Thyroid gland (tissue), 4 donors: ENCODE results near the gene CCL17. TPM values are rescaled to one million over a fixed set of nuclear protein-coding genes. Genes with fewer than 3 reads are reported as not detected.
"Not testable (repeated sequence)": the region's sequence is repeated elsewhere in the genome, so short reads cannot be mapped to it uniquely, and the experiment has no call there.

Experiments
- DNase-seq, 2 donors: peaks; one replicate each; pipeline ENCODE4 v3.0.0-alpha.2; 2019
- H3K27ac ChIP-seq, 3 donors: fragments of 200-600 bp; sonication (generic); 1 replicate in 2 of 3; 2 replicates in 1 of 3; pipeline ENCODE4 v1.5.1; 2016 to 2019; ENCODE audit warnings: mild to moderate bottlenecking in 1 of 3, moderate library complexity in 1 of 3
- H3K27me3 ChIP-seq: fragments of 200-600 bp; sonication (generic); one replicate; pipeline ENCODE4 v1.5.1; 2019
- H3K36me3 ChIP-seq, 2 donors: fragments of 200-600 bp; sonication (generic); one replicate each; pipeline ENCODE4 v1.5.1; 2016 to 2019
- H3K4me1 ChIP-seq, 2 donors: fragments of 200-600 bp; sonication (generic); one replicate each; pipeline ENCODE4 v1.5.1; 2017 to 2019
- H3K4me3 ChIP-seq, 3 donors: fragments of 200-600 bp; sonication (generic); replicated peaks in 1 of 3; 1 replicate in 2 of 3; 2 replicates in 1 of 3; pipeline ENCODE4 v1.5.1; 2016; ENCODE audit warnings: mild to moderate bottlenecking in 1 of 3
- H3K9me3 ChIP-seq: fragments of 200-600 bp; sonication (generic); one replicate; pipeline ENCODE4 v1.5.1; 2017
- POLR2A ChIP-seq, 2 donors: fragments of 450-650 bp; IDR thresholded peaks; one replicate each; pipeline ENCODE4 v1.6.1; 2017; ENCODE audit warnings: antibody characterized with exemption in 2 of 2, mild to moderate bottlenecking in 2 of 2, moderate library complexity in 1 of 2
- WGBS, 2 donors: methylation state at CpG; one replicate each; pipeline ENCODE4 v1.1.5; 2017; 5-methylcytosine and 5-hydroxymethylcytosine counted together
- intact Hi-C: fragments of 100-400 bp; cut with DNase I; formaldehyde crosslinking; loops from one replicate; pipeline ENCODE4 v1.15.1; 2023
- total RNA-seq, 4 donors: library from RNA; depleted of rRNA; stranded (reverse); fragments of >200 nt; gene quantifications; one replicate each; pipeline ENCODE4 v1.2.3, GENCODE V29; 2016
- TF ChIP-seq, protein P1 (sequence below), 6 experiments: fragments of 200-600 bp in 3 of 6; fragments of 450-650 bp in 3 of 6; sonication (generic) in 3 of 6; IDR thresholded peaks; one replicate each; pipeline ENCODE4 v1.5.1; 2016 to 2019; ENCODE audit warnings: antibody characterized with exemption in 6 of 6, mild to moderate bottlenecking in 2 of 6, inconsistent platforms in 1 of 6, moderate library complexity in 1 of 6

The CCL17 gene
- total RNA-seq, 4 donors from 2014 or later, result not detected

DNA sequence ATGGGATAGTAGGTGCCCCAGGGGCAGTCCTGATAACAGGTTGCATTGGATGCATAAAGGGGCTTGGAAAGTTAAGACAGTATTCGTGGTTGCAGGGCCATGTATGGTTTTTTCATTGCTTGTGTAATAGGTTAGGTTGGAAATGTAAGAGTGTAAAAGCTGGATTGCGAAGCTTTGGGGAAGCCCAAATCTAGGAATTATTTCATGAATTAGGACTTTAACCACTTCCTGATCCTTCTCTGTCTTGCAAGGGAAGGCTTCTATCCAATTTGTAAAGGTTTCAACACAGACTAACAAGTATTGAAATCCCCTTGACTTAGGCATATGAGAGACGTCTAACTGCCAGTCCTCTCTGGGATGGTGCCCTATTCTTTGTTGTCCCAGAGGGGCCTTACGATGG is 7.8 kb upstream of the CCL17 start:
- Histone ChIP-seq H3K4me1 (peaks cover 0 to 4% of the 10 kb centered on the region in 2 donors), H3K9me3 (no peaks in the 10 kb centered on the region), H3K27me3 (no peaks in the 10 kb centered on the region), H3K27ac (no peak overlapping the region), H3K4me3 (no peak overlapping the region), H3K36me3 (no peaks in the 10 kb centered on the region)
- no peak for DNase-seq
- TF ChIP-seq POLR2A (IDR thresholded peaks at IDR 0.05), result no peak
- TF ChIP-seq, protein P1, sequence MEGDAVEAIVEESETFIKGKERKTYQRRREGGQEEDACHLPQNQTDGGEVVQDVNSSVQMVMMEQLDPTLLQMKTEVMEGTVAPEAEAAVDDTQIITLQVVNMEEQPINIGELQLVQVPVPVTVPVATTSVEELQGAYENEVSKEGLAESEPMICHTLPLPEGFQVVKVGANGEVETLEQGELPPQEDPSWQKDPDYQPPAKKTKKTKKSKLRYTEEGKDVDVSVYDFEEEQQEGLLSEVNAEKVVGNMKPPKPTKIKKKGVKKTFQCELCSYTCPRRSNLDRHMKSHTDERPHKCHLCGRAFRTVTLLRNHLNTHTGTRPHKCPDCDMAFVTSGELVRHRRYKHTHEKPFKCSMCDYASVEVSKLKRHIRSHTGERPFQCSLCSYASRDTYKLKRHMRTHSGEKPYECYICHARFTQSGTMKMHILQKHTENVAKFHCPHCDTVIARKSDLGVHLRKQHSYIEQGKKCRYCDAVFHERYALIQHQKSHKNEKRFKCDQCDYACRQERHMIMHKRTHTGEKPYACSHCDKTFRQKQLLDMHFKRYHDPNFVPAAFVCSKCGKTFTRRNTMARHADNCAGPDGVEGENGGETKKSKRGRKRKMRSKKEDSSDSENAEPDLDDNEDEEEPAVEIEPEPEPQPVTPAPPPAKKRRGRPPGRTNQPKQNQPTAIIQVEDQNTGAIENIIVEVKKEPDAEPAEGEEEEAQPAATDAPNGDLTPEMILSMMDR (IDR thresholded peaks at IDR 0.05), result no peak
- 89 to 90% methylated on average over 4 of the region's 4 CpGs for WGBS, 2 donors
- intact Hi-C loops, result no loop called here

DNA sequence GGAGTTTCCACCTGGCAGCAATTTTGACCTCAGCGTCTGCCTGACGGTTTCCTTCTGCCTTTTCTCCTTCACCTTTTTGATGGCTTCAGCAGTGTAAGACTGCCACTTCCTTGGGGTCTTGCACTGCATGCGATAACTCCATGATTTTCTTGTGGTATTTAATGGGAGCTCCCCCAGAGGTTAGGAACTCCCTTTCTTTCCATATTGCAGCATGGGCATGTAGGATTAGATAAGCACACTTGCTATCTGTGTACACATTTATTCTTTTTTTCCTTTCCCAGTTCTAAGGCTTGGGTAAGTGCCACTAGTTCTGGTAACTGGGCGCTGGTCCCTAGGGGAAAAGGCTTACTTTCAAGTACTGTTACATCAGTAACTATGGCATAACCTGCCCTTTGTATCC is 7.1 kb upstream of the CCL17 start:
- DNase-seq, intact Hi-C loops, H3K4me1 ChIP-seq, H3K9me3 ChIP-seq, H3K36me3 ChIP-seq, H3K27ac ChIP-seq, H3K4me3 ChIP-seq, H3K27me3 ChIP-seq: not testable (repeated sequence)
- WGBS, 2 donors, result 93% methylated on average over 4 of the region's 4 CpGs

DNA sequence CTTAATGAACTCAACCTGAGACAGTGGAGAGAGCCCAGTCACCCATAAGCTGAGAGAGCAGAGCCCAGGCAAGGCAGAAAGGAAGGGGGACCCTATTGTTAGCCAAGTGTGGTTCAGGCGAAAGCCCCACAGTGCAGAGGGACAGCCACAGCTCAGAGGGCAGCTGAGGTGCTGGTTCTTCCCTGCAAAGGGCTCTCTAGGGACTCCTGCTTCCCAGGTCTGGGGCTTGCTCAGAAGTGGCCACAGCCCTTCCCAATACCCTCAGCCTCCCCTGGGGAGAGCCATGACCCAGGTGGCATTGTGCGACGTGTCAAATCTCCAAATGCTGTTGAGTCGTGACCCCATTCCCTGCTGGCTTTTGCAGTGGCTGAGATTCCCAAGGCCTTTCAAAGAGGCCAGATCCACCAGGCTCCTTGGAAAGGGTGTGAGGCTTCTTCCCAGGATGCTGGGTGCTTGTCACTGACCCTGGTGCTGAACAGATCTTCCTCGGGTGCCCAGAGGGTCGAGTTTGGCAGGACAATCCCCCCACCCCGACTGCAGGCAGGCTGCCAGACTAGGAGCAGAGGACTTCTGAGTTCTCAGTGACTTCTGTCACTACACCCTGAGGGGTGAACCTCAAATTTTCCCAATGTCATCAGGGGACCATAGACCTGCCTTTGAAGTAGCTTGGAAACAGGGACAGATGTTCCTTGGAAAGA is 2.5 kb upstream of the CCL17 start:
- H3K27me3 ChIP-seq, result no peaks in the 10 kb centered on the region
- no peaks in the 10 kb centered on the region for H3K9me3 ChIP-seq
- intact Hi-C loops, result no loop called here
- H3K36me3 ChIP-seq, result no peaks in the 10 kb centered on the region
- TF ChIP-seq, protein P1 (IDR thresholded peaks at IDR 0.05), result no peak
- no peak for TF ChIP-seq POLR2A (IDR thresholded peaks at IDR 0.05)
- no peaks in the 10 kb centered on the region for H3K4me1 ChIP-seq
- no peak overlapping the region for H3K4me3 ChIP-seq
- WGBS, 2 donors, result 39 to 47% methylated on average over 4 to 7 of the region's 7 CpGs
- no peak overlapping the region for H3K27ac ChIP-seq
- no peak for DNase-seq

DNA sequence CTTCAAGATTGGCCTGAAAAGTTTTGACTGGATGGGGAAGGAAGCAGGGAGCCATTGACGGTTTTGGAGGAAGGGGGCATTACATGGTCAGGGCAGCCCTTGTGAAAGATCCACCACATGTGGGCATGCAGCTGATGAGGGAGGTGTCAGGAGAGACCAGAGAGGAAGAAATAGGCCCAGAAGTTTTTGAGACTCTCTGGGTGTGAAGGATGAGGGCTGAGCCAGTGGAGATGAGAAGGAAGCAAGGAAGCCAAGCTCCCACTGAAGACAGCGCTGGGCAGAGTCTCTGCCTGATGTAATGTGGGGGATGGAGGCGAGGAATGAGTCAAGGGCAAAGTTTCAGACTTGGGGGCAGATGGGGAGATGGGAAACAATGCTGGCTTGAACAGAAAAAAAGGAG is 530 bp downstream of the CCL17 start:
- Histone ChIP-seq H3K4me1 (no peaks in the 10 kb centered on the region), H3K4me3 (no peak overlapping the region), H3K36me3 (no peaks in the 10 kb centered on the region), H3K27me3 (no peaks in the 10 kb centered on the region), H3K9me3 (no peaks in the 10 kb centered on the region), H3K27ac (no peak overlapping the region)
- intact Hi-C loops, result no loop called here
- 68 to 80% methylated on average over 3 of the region's 3 CpGs for WGBS, 2 donors
- no peak for DNase-seq
- no peak for TF ChIP-seq POLR2A (IDR thresholded peaks at IDR 0.05)
- TF ChIP-seq, protein P1 (IDR thresholded peaks at IDR 0.05), result no peak

DNA sequence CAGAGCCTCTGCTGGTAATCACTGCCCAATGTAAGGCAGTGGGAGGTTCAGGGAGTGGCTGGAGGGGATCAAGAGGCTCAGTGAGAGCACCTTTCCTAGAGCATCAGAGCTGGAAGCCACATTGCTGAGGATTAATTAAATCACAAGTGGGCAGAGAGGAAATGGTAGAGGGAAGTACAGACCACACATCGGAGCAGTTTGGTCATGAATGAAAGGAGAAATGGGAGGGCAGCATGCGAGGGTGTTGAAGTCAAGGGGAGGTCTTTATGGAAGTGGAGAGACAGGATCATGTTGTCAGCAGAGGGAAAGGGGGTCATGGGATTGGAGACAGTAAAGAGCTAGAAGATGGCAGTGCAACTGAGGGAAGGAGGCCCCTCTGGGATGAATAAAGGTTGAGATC is 2.3 kb downstream of the CCL17 start:
- intact Hi-C loops, result no loop called here

More for the DNA sequence above, 2.3 kb downstream of the CCL17 start:
- H3K27ac ChIP-seq, result no peak overlapping the region
- H3K36me3 ChIP-seq, result no peaks in the 10 kb centered on the region
- DNase-seq, result no peak
- H3K4me1 ChIP-seq, result no peaks in the 10 kb centered on the region
- 74 to 82% methylated on average over 2 of the region's 2 CpGs for WGBS, 2 donors
- no peak overlapping the region for H3K4me3 ChIP-seq
- TF ChIP-seq POLR2A (IDR thresholded peaks at IDR 0.05), result no peak
- TF ChIP-seq, protein P1 (IDR thresholded peaks at IDR 0.05), result no peak
- H3K9me3 ChIP-seq, result no peaks in the 10 kb centered on the region
- H3K27me3 ChIP-seq, result no peaks in the 10 kb centered on the region
